Vagina (tissue), 2 donors: ENCODE data around the gene POLR2E. TPM values are rescaled to one million over a fixed set of nuclear protein-coding genes. Genes with fewer than 3 reads are reported as not detected.
A peak's percentile ranks its signal among the peaks of the same experiment; 100 is the strongest.

Experiments used
- DNase-seq, 2 donors: peaks; one replicate each; pipeline ENCODE4 v3.0.0-alpha.2; 2017; ENCODE audit errors: extremely low spot score in 2 of 2
- H3K27ac ChIP-seq: fragments of 200-600 bp; sonication (generic); one replicate; pipeline ENCODE4 v1.5.1; 2019
- H3K27me3 ChIP-seq: fragments of 200-600 bp; sonication (generic); one replicate; pipeline ENCODE4 v1.5.1; 2019
- H3K36me3 ChIP-seq, 2 donors: fragments of 200-600 bp; sonication (generic); one replicate each; pipeline ENCODE4 v1.5.1; 2017 to 2019
- H3K4me1 ChIP-seq: fragments of 200-600 bp; sonication (generic); one replicate; pipeline ENCODE4 v1.5.1; 2019
- H3K4me3 ChIP-seq, 2 donors: fragments of 200-600 bp; sonication (generic); 1 replicate in 1 of 2; 2 replicates in 1 of 2; pipeline ENCODE4 v1.5.1; 2016 to 2019
- H3K9me3 ChIP-seq: fragments of 200-600 bp; sonication (generic); one replicate; pipeline ENCODE4 v1.5.1; 2019
- POLR2A ChIP-seq, 2 donors: fragments of 450-650 bp; IDR thresholded peaks; one replicate each; pipeline ENCODE4 v1.6.1; 2017; ENCODE audit warnings: antibody characterized with exemption in 2 of 2, mild to moderate bottlenecking in 2 of 2, moderate library complexity in 2 of 2
- POLR2AphosphoS5 ChIP-seq, 2 donors: sonication (generic); formaldehyde crosslinking; IDR thresholded peaks; one replicate each; pipeline ENCODE4 v1.9.0; 2017; ENCODE audit warnings: antibody characterized with exemption in 2 of 2, mild to moderate bottlenecking in 2 of 2, low read depth in 1 of 2; ENCODE audit not compliant: insufficient read depth in 1 of 2
- intact Hi-C: fragments of 100-400 bp; cut with DNase I; formaldehyde crosslinking; loops from one replicate; pipeline ENCODE4 v1.15.1; 2023
- total RNA-seq: library from RNA; depleted of rRNA; stranded (reverse); fragments of >200 nt; gene quantifications from one replicate; pipeline ENCODE4 v1.2.3, GENCODE V29; 2016
- TF ChIP-seq, protein P1 (sequence below), 3 experiments: fragments of 450-650 bp in 2 of 3; fragments of 200-600 bp in 1 of 3; sonication (generic) in 1 of 3; IDR thresholded peaks; one replicate each; pipeline ENCODE4 v1.5.1; 2017 to 2019; ENCODE audit warnings: antibody characterized with exemption in 3 of 3, mild to moderate bottlenecking in 2 of 3, moderate library complexity in 2 of 3

POLR2E gene
- total RNA-seq, result 83.7 TPM

GRCh38 chr19:1094978-1095701 is at the start of gene POLR2E:
Gene POLR2E, minus strand, starts transcription at chr19:1095375. Its CDS starts 60 bp downstream, at chr19:1095315.
- peak; percentile 98 for TF ChIP-seq POLR2AphosphoS5 (IDR thresholded peaks at IDR 0.05; ENCODE audit: insufficient read depth in 1 of 2, low read depth in 1 of 2)
- peak in 1 of 2 donors; percentile 87 for TF ChIP-seq POLR2A (IDR thresholded peaks at IDR 0.05)
- TF ChIP-seq, protein P1, sequence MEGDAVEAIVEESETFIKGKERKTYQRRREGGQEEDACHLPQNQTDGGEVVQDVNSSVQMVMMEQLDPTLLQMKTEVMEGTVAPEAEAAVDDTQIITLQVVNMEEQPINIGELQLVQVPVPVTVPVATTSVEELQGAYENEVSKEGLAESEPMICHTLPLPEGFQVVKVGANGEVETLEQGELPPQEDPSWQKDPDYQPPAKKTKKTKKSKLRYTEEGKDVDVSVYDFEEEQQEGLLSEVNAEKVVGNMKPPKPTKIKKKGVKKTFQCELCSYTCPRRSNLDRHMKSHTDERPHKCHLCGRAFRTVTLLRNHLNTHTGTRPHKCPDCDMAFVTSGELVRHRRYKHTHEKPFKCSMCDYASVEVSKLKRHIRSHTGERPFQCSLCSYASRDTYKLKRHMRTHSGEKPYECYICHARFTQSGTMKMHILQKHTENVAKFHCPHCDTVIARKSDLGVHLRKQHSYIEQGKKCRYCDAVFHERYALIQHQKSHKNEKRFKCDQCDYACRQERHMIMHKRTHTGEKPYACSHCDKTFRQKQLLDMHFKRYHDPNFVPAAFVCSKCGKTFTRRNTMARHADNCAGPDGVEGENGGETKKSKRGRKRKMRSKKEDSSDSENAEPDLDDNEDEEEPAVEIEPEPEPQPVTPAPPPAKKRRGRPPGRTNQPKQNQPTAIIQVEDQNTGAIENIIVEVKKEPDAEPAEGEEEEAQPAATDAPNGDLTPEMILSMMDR (IDR thresholded peaks at IDR 0.05), result no peak
- intact Hi-C loops, result no loop called here
- Histone ChIP-seq H3K4me1 (peaks cover 38% of the 10 kb centered on the region), H3K27ac (peak within 1 kb of the TSS; percentile 80), H3K9me3 (no peaks in the 10 kb centered on the region), H3K27me3 (no peaks in the 10 kb centered on the region), H3K36me3 (peaks cover 0 to 20% of the 10 kb centered on the region in 2 donors), H3K4me3 (peak within 1 kb of the TSS; percentile 76 to 99)
- DNase-seq, result peak in 1 of 2 donors; percentile 97

DNA sequence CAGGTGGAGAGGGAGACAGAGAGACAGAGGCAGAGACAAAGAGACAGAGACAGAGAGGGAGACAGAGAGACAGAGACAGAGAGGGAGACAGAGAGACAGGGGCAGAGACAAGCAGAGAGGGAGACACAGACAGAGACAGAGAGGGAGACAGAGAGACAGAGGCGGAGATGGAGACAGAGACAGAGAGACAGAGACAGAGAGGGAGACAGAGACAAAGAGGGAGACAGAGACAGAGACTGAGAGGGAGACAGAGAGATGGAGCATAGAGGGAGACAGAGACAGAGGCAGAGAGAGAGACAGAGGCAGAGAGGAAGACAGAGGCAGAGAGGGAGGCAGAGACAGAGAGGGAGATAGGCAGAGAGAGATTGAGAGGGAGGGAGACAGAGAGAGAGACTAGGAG is 49.6 kb upstream of the POLR2E start:
- peaks cover 0 to 16% of the 10 kb centered on the region in 2 donors for H3K36me3 ChIP-seq

GRCh38 chr19:1143828-1144399 is 48.7 kb upstream of the POLR2E start:
- intact Hi-C loops, result no loop called here
- Histone ChIP-seq H3K36me3 (peaks cover 0 to 16% of the 10 kb centered on the region in 2 donors), H3K27ac (no peak overlapping the region), H3K27me3 (no peaks in the 10 kb centered on the region), H3K4me3 (no peak overlapping the region), H3K9me3 (no peaks in the 10 kb centered on the region), H3K4me1 (peaks cover 7% of the 10 kb centered on the region)
- TF ChIP-seq POLR2A (IDR thresholded peaks at IDR 0.05) (no peak), POLR2AphosphoS5 (IDR thresholded peaks at IDR 0.05; ENCODE audit: insufficient read depth in 1 of 2, low read depth in 1 of 2) (no peak)
- TF ChIP-seq, protein P1 (IDR thresholded peaks at IDR 0.05), result no peak
- DNase-seq, result no peak

More for the DNA sequence above, 49.6 kb upstream of the POLR2E start:
- H3K4me3 ChIP-seq, result no peak overlapping the region
- DNase-seq, result no peak
- no peaks in the 10 kb centered on the region for H3K9me3 ChIP-seq
- no peaks in the 10 kb centered on the region for H3K27me3 ChIP-seq
- no peak overlapping the region for H3K27ac ChIP-seq
- intact Hi-C loops, result no loop called here
- peaks cover 13% of the 10 kb centered on the region for H3K4me1 ChIP-seq
- TF ChIP-seq, protein P1 (IDR thresholded peaks at IDR 0.05), result no peak
- no peak for TF ChIP-seq POLR2AphosphoS5 (IDR thresholded peaks at IDR 0.05; ENCODE audit: insufficient read depth in 1 of 2, low read depth in 1 of 2)
- no peak for TF ChIP-seq POLR2A (IDR thresholded peaks at IDR 0.05)

- TF ChIP-seq POLR2AphosphoS5 (IDR thresholded peaks at IDR 0.05; ENCODE audit: insufficient read depth in 1 of 2, low read depth in 1 of 2) (no peak), POLR2A (IDR thresholded peaks at IDR 0.05) (no peak)
- TF ChIP-seq, protein P1 (IDR thresholded peaks at IDR 0.05), result no peak
- Histone ChIP-seq H3K9me3 (no peaks in the 10 kb centered on the region), H3K36me3 (peaks cover 0 to 16% of the 10 kb centered on the region in 2 donors), H3K4me3 (no peak overlapping the region), H3K27me3 (no peaks in the 10 kb centered on the region), H3K4me1 (peaks cover under 1% of the 10 kb centered on the region), H3K27ac (no peak overlapping the region)
- DNase-seq, result peak in 1 of 2 donors; percentile 98
- intact Hi-C loops, result no loop called here
These were observed 46.8 kb upstream of the POLR2E start for GRCh38 chr19:1141944-1142343.
